H1 (cell line): ENCODE measurements around the gene DRP2. TPM values are rescaled to one million over a fixed set of nuclear protein-coding genes. Genes with fewer than 3 reads are reported as not detected.

Experiments used
- CTCF ChIA-PET: fragments of 300-600 bp; sonication (Branson Sonifier 250); formaldehyde crosslinking; loops from one replicate; lab custom pipeline; 2021; ENCODE audit not compliant: partially characterized antibody; lab: Charles Lee
- POLR2A ChIA-PET: fragments of 300-600 bp; sonication (Branson Sonifier 250); formaldehyde crosslinking; loops from one replicate; lab custom pipeline; 2021; ENCODE audit warnings: inconsistent platforms; ENCODE audit not compliant: partially characterized antibody; lab: Charles Lee
- DNase-seq, 2 experiments: peaks; one replicate each; pipeline versions ENCODE4 v3.0.0 to v3.0.0-alpha.2; 2010 to 2022; ENCODE audit warnings: low spot score in 2 of 2, low read depth in 1 of 2, mixed read lengths in 1 of 2
- FAIRE-seq: peaks from 2 replicates; lab custom pipeline; 2011; peaks lifted over from hg19 to GRCh38; lab: Jason Lieb, UNC
- H2AFZ ChIP-seq: 2 replicates; pipeline ENCODE4 v1.8.1; 2012; ENCODE audit warnings: low read length, inconsistent platforms
- H2AK5ac ChIP-seq: 2 replicates; pipeline ENCODE4 v1.6.1; 2013; ENCODE audit warnings: low read depth, low read length
- H2BK120ac ChIP-seq: replicated peaks from 2 replicates; pipeline ENCODE3; 2013; ENCODE audit warnings: low read depth, low read length, inconsistent platforms
- H2BK12ac ChIP-seq: 2 replicates; pipeline ENCODE4 v1.6.1; 2013; ENCODE audit warnings: low read depth, low read length
- H2BK15ac ChIP-seq: 2 replicates; pipeline ENCODE4 v1.6.1; 2013; ENCODE audit warnings: low read length
- H2BK20ac ChIP-seq: 2 replicates; pipeline ENCODE4 v1.6.1; 2013; ENCODE audit warnings: low read length
- H2BK5ac ChIP-seq: 2 replicates; pipeline ENCODE4 v1.6.1; 2013; ENCODE audit warnings: low read depth, low read length
- H3K14ac ChIP-seq: 2 replicates; pipeline ENCODE4 v1.6.1; 2013; ENCODE audit warnings: inconsistent platforms; ENCODE audit not compliant: insufficient read length
- H3K18ac ChIP-seq: 2 replicates; pipeline ENCODE4 v1.6.1; 2013; ENCODE audit warnings: low read length; ENCODE audit errors: extremely low read depth
- H3K23ac ChIP-seq: 2 replicates; pipeline ENCODE4 v1.6.1; 2013; ENCODE audit warnings: inconsistent platforms; ENCODE audit not compliant: insufficient read length
- H3K23me2 ChIP-seq: 2 replicates; pipeline ENCODE4 v1.6.1; 2013; ENCODE audit warnings: low read depth, low read length
- H3K27ac ChIP-seq: 2 replicates; pipeline ENCODE4 v1.6.1; 2011; ENCODE audit warnings: low read depth, low read length, inconsistent platforms
- H3K27me3 ChIP-seq, 4 experiments: replicated peaks in 1 of 4; 1 replicate in 1 of 4; 2 replicates in 3 of 4; pipeline versions ENCODE4 v1.6.1 to v1.8.1; 2011 to 2013; ENCODE audit warnings: low read length in 3 of 4, mild to moderate bottlenecking in 3 of 4, inconsistent platforms in 2 of 4, mixed read lengths in 2 of 4, moderate library complexity in 1 of 4; ENCODE audit not compliant: control insufficient read depth in 3 of 4, insufficient read depth in 3 of 4; ENCODE audit errors: extremely low read depth in 1 of 4
- H3K36me3 ChIP-seq, 4 experiments: 2 replicates each; pipeline versions ENCODE4 v1.6.1 to v1.8.1; 2011 to 2013; ENCODE audit warnings: mild to moderate bottlenecking in 4 of 4, low read length in 3 of 4, moderate library complexity in 2 of 4, control low read depth in 1 of 4, inconsistent platforms in 1 of 4; ENCODE audit not compliant: insufficient read depth in 4 of 4, control insufficient read depth in 2 of 4
- H3K4ac ChIP-seq: replicated peaks from 2 replicates; pipeline ENCODE3; 2013; ENCODE audit warnings: low read length, low read depth, mixed read lengths, inconsistent platforms; ENCODE audit not compliant: insufficient read length
- H3K4me1 ChIP-seq, 4 experiments: replicated peaks in 1 of 4; 1 replicate in 1 of 4; 2 replicates in 3 of 4; pipeline versions ENCODE4 v1.6.1 to v1.8.1; 2011 to 2013; ENCODE audit warnings: low read length in 3 of 4, inconsistent platforms in 2 of 4, mixed read lengths in 1 of 4; ENCODE audit not compliant: insufficient read depth in 4 of 4, control insufficient read depth in 3 of 4
- H3K4me2 ChIP-seq, 2 experiments: 2 replicates each; pipeline versions ENCODE4 v1.6.1 to v1.8.1; 2011 to 2013; ENCODE audit warnings: low read depth in 2 of 2, low read length in 2 of 2, control low read depth in 1 of 2, inconsistent platforms in 1 of 2, mild to moderate bottlenecking in 1 of 2; ENCODE audit not compliant: insufficient read depth in 1 of 2
- H3K4me3 ChIP-seq, 4 experiments: fragments of 200-600, 300-600 bp in 1 of 4; sonication (generic), shearing (Covaris generic), sonication (Bioruptor Twin) in 1 of 4; 2 replicates each; pipeline versions ENCODE4 v1.5.1 to v1.8.1; 2011 to 2016; ENCODE audit warnings: low read length in 4 of 4, low read depth in 3 of 4, control low read depth in 2 of 4, inconsistent platforms in 2 of 4, mild to moderate bottlenecking in 2 of 4, mixed read lengths in 1 of 4, moderate library complexity in 1 of 4; ENCODE audit not compliant: insufficient read depth in 2 of 4; ENCODE audit errors: extremely low read depth in 1 of 4
- H3K56ac ChIP-seq: replicated peaks from 2 replicates; pipeline ENCODE3; 2013; ENCODE audit warnings: low read depth, mild to moderate bottlenecking, mixed read lengths, low read length, inconsistent platforms; ENCODE audit not compliant: insufficient read length
- H3K79me1 ChIP-seq: 2 replicates; pipeline ENCODE4 v1.6.1; 2013; ENCODE audit warnings: low read depth, low read length, control low read depth
- H3K79me2 ChIP-seq, 2 experiments: 2 replicates each; pipeline versions ENCODE4 v1.6.1 to v1.8.1; 2012 to 2013; ENCODE audit warnings: low read length in 2 of 2, mild to moderate bottlenecking in 2 of 2, inconsistent platforms in 1 of 2; ENCODE audit not compliant: insufficient read depth in 2 of 2, control insufficient read depth in 1 of 2
- H3K9ac ChIP-seq, 4 experiments: replicated peaks in 1 of 4; 1 replicate in 1 of 4; 2 replicates in 3 of 4; pipeline versions ENCODE4 v1.6.1 to v1.8.1; 2011 to 2013; ENCODE audit warnings: low read depth in 3 of 4, low read length in 3 of 4, control low read depth in 2 of 4, mild to moderate bottlenecking in 2 of 4, moderate library complexity in 2 of 4, inconsistent platforms in 1 of 4; ENCODE audit errors: extremely low read depth in 1 of 4
- H3K9me3 ChIP-seq, 2 experiments: 2 replicates each; pipeline versions ENCODE4 v1.6.1 to v1.8.1; 2012 to 2013; ENCODE audit warnings: mild to moderate bottlenecking in 2 of 2, moderate library complexity in 2 of 2, control low read depth in 1 of 2, inconsistent platforms in 1 of 2, low read depth in 1 of 2, low read length in 1 of 2, mixed read lengths in 1 of 2; ENCODE audit not compliant: insufficient read depth in 2 of 2
- H4K20me1 ChIP-seq, 2 experiments: replicated peaks in 1 of 2; 2 replicates each; pipeline versions ENCODE3 to v1.8.1; 2011 to 2013; ENCODE audit warnings: inconsistent platforms in 2 of 2, low read length in 2 of 2, mild to moderate bottlenecking in 1 of 2; ENCODE audit not compliant: insufficient read depth in 2 of 2, control insufficient read depth in 1 of 2
- H4K5ac ChIP-seq: 2 replicates; pipeline ENCODE4 v1.6.1; 2013; ENCODE audit warnings: low read length, low read depth, mixed read lengths, inconsistent platforms; ENCODE audit not compliant: insufficient read length
- H4K8ac ChIP-seq: 2 replicates; pipeline ENCODE4 v1.8.0; 2013; ENCODE audit warnings: mild to moderate bottlenecking, moderate library complexity, low read length, inconsistent platforms; ENCODE audit not compliant: insufficient read depth; ENCODE audit errors: extremely low read depth
- H4K91ac ChIP-seq: replicated peaks from 2 replicates; pipeline ENCODE3; 2013; ENCODE audit warnings: low read length, mixed read lengths, inconsistent platforms; ENCODE audit not compliant: insufficient read length
- ATF3 ChIP-seq: IDR thresholded peaks from 2 replicates; pipeline ENCODE4 v1.6.1; 2011; ENCODE audit warnings: low read depth, mild to moderate bottlenecking, low read length; ENCODE audit not compliant: insufficient read depth
- CHD2 ChIP-seq: IDR thresholded peaks from 2 replicates; pipeline ENCODE4 v1.6.1; 2012; ENCODE audit warnings: low read length, improper control_type of control experiment
- EP300 ChIP-seq, 2 experiments: IDR thresholded peaks; 1 replicate in 1 of 2; 2 replicates in 1 of 2; pipeline ENCODE4 v1.6.1; 2011 to 2012; ENCODE audit warnings: low read depth in 2 of 2, low read length in 2 of 2, mild to moderate bottlenecking in 2 of 2, borderline replicate concordance in 1 of 2, inconsistent platforms in 1 of 2, moderate library complexity in 1 of 2
- KDM4A ChIP-seq: IDR thresholded peaks from one replicate; pipeline ENCODE4 v1.7.1; 2012; ENCODE audit warnings: low read depth, mild to moderate bottlenecking, moderate library complexity, low read length, inconsistent platforms; ENCODE audit not compliant: severe bottlenecking
- WGBS, 2 experiments: shearing (Covaris generic) in 1 of 2; methylation state at CpG; one replicate each; pipeline versions ENCODE4 v1.1.6 to v1.1.7; 2013 to 2015; ENCODE audit warnings: low lambda C conversion rate in 2 of 2, mixed read lengths in 2 of 2, inconsistent platforms in 1 of 2, low coverage in 1 of 2, missing lambda C conversion rate in 1 of 2; ENCODE audit not compliant: insufficient replicate concordance in 2 of 2, insufficient coverage in 1 of 2, insufficient read length in 1 of 2; ENCODE audit errors: extremely low coverage in 1 of 2, missing lambda C conversion rate in 1 of 2; 5-methylcytosine and 5-hydroxymethylcytosine counted together
- polyA plus RNA-seq, 7 experiments: library from polyadenylated mRNA; depleted of rRNA in 3 of 7; stranded (reverse) in 5 of 7; unstranded in 2 of 7; fragments of >200 nt in 5 of 7; fragments of 200-250 nt in 2 of 7; gene quantifications; 1 replicate in 5 of 7; 2 replicates in 1 of 7; 4 replicates in 1 of 7; pipeline versions ENCODE4 v1.2.1 to v1.2.3, GENCODE V29; 2011 to 2013; ENCODE audit warnings: missing spikeins in 2 of 7, mixed read lengths in 2 of 7
- total RNA-seq: library from RNA; stranded (reverse); fragmentation: NEBNext Ultra II Directional; extraction: Animal tissue kit (Norgen Biotek cat#: 25700); gene quantifications from 2 replicates; pipeline ENCODE4 v1.2.1, GENCODE V29; 2021

DRP2 gene
- total and polyA plus RNA-seq, 2 of the 8 experiments (the other 6 are each of a cell fraction or from before 2014, with no cell fraction given), result 0.18 to 0.20 TPM

GRCh38 chrX:101241531-101241930, 21.9 kb downstream of the DRP2 start:
- Histone ChIP-seq H3K9me3 (no peaks in the 10 kb centered on the region; a peak in 1 of 4 replicates), H3K79me1 (no peaks in the 10 kb centered on the region), H3K56ac (no peak overlapping the region), H3K4me3 (no peak overlapping the region), H2BK15ac (no peak overlapping the region), H3K18ac (no peak overlapping the region), H2AFZ (no peak overlapping the region), H3K4me1 (no peaks in the 10 kb centered on the region), H4K5ac (no peak overlapping the region), H2AK5ac (no peak overlapping the region), H3K4ac (no peak overlapping the region), H4K20me1 (no peaks in the 10 kb centered on the region), H3K4me2 (no peak overlapping the region), H2BK5ac (no peak overlapping the region), H3K79me2 (no peaks in the 10 kb centered on the region), H2BK20ac (no peak overlapping the region), H2BK120ac (no peak overlapping the region), H3K27me3 (no peaks in the 10 kb centered on the region), H4K91ac (no peak overlapping the region), H2BK12ac (no peak overlapping the region), H3K27ac (no peak overlapping the region), H3K14ac (no peak overlapping the region), H3K36me3 (no peaks in the 10 kb centered on the region), H4K8ac (no peak overlapping the region), H3K23me2 (no peaks in the 10 kb centered on the region), H3K9ac (no peak overlapping the region), H3K23ac (no peak overlapping the region)
- DNase-seq, result no peak
- CTCF ChIA-PET, result no interaction called here
- 90% methylated on average over 9 of the region's 9 CpGs; no CpG with 5 or more reads in 1 of the 2 experiments for WGBS, 2 experiments
- TF ChIP-seq EP300 (IDR thresholded peaks at IDR 0.05; ENCODE audit: borderline replicate concordance in 1 of 2, low read depth in 2 of 2, low read length in 2 of 2) (no peak), CHD2 (no peak), ATF3 (no peak), KDM4A (no peak)
- POLR2A ChIA-PET, result no interaction called here
- no peak for FAIRE-seq
